Measurements from ENCODE around the gene RCN1.

DNA sequence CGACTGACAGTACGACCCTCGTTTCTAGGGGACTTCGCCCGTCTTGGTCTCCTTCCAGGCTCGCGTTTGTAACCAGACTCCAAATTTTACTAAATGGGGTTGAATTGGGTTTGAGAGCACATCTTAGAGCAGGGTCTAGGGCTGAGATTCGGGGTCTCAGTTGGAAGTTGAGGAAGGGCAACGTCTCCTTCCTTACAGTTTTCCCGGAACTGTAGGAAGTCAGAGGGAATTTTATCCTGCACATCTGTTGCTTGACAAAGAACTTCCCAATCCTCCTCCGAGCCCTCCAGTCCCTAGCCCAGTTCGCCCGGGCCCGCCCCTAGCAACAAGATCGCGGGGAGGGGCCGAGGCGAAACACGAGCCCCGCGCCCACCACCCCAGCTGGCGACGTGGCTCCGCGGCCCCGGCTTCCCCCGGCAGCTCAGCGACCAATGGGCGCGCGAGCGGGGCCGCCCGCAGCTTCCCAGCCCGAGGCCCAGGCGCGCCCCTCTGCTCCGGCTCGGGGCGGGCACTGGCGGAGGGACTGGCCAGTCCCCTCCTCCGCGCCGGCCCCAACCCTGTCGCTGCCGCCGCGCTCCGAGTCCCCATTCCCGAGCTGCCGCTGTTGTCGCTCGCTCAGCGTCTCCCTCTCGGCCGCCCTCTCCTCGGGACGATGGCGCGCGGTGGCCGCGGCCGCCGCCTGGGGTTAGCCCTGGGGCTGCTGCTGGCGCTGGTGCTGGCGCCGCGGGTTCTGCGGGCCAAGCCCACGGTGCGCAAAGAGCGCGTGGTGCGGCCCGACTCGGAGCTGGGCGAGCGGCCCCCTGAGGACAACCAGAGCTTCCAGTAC lies at the start of gene RCN1:
- TF ChIP-seq CTCF (IDR thresholded peaks at IDR 0.05; ENCODE audit: insufficient read depth, low read depth, low read length) (no peak), EZH2 (IDR thresholded peaks at IDR 0.05; ENCODE audit: insufficient read depth, low read length) (no peak)

Data from astrocyte (in vitro differentiated cells and primary cell).